Neural cell (in vitro differentiated cells): ENCODE results near the gene SLC24A3. TPM values are rescaled to one million over a fixed set of nuclear protein-coding genes. Genes with fewer than 3 reads are reported as not detected.

ENCODE experiments used
- H2AFZ ChIP-seq: fragments of 200-600, 300-800 bp; sonication (generic), shearing (Covaris generic); 2 replicates; pipeline ENCODE4 v1.6.0; 2014; ENCODE audit warnings: low read depth, mild to moderate bottlenecking, antibody characterized with exemption, low read length, moderate library complexity
- H3F3A ChIP-seq: fragments of 200-600 bp; shearing (Covaris generic); 2 replicates; pipeline ENCODE4 v1.6.1; 2016; ENCODE audit warnings: mild to moderate bottlenecking, moderate library complexity, mixed read lengths, antibody characterized with exemption, low read length; ENCODE audit not compliant: insufficient read depth, poor library complexity, severe bottlenecking
- H3K27ac ChIP-seq: fragments of 200-600, 300-800 bp; sonication (generic), shearing (Covaris generic); 2 replicates; pipeline ENCODE4 v1.5.1; 2014; ENCODE audit warnings: mild to moderate bottlenecking, low read length, moderate library complexity
- H3K27me3 ChIP-seq: fragments of 300-800, 200-600 bp; sonication (generic), shearing (Covaris generic); 2 replicates; pipeline ENCODE4 v1.6.0; 2014; ENCODE audit warnings: mild to moderate bottlenecking, low read depth, low read length, moderate library complexity; ENCODE audit not compliant: insufficient read depth
- H3K36me3 ChIP-seq: fragments of 300-800, 200-600 bp; sonication (generic), shearing (Covaris generic); 2 replicates; pipeline ENCODE4 v1.5.1; 2014; ENCODE audit warnings: mild to moderate bottlenecking, antibody characterized with exemption, low read length, moderate library complexity; ENCODE audit not compliant: insufficient read depth
- H3K4me2 ChIP-seq: fragments of 300-800, 200-600 bp; sonication (generic), shearing (Covaris generic); 2 replicates; pipeline ENCODE4 v1.6.0; 2014; ENCODE audit warnings: mild to moderate bottlenecking, low read length
- H3K4me3 ChIP-seq: fragments of 300-800, 200-600 bp; sonication (generic), shearing (Covaris generic); 2 replicates; pipeline ENCODE4 v1.5.1; 2014; ENCODE audit warnings: mild to moderate bottlenecking, low read length, moderate library complexity
- H3K79me2 ChIP-seq: fragments of 200-600 bp; shearing (Covaris generic); replicated peaks from 2 replicates; pipeline ENCODE4 v1.6.0; 2014; ENCODE audit warnings: mild to moderate bottlenecking, low read length, moderate library complexity; ENCODE audit not compliant: insufficient read depth
- H3K9ac ChIP-seq: fragments of 300-800, 200-600 bp; sonication (generic), shearing (Covaris generic); 2 replicates; pipeline ENCODE4 v1.6.1; 2016; ENCODE audit warnings: mild to moderate bottlenecking, low read length, mixed read lengths
- H3K9me2 ChIP-seq: fragments of 200-600 bp; shearing (Covaris generic); 2 replicates; pipeline ENCODE4 v1.6.1; 2016; ENCODE audit warnings: mild to moderate bottlenecking, low read length, mixed read lengths; ENCODE audit not compliant: insufficient read depth
- H3K9me3 ChIP-seq: fragments of 200-600, 300-800 bp; sonication (generic), shearing (Covaris generic); 2 replicates; pipeline ENCODE4 v1.6.1; 2016; ENCODE audit warnings: mild to moderate bottlenecking, mixed run types, low read length, moderate library complexity, mixed read lengths
- H4K20me1 ChIP-seq: fragments of 200-600 bp; shearing (Covaris generic); 2 replicates; pipeline ENCODE4 v1.6.1; 2016; ENCODE audit warnings: mild to moderate bottlenecking, mixed run types; ENCODE audit not compliant: insufficient read depth
- EP300 ChIP-seq: fragments of 450-650 bp; conservative IDR thresholded peaks from 2 replicates; pipeline ENCODE4 v1.6.1; 2014; ENCODE audit warnings: antibody characterized with exemption, mild to moderate bottlenecking, moderate library complexity; ENCODE audit not compliant: poor library complexity, severe bottlenecking
- EZH2 ChIP-seq: fragments of 200-600, 300-800 bp; shearing (Covaris generic), sonication (generic); IDR thresholded peaks from 2 replicates; pipeline ENCODE4 v1.6.1; 2014; ENCODE audit warnings: antibody characterized with exemption, low read length, borderline replicate concordance, mild to moderate bottlenecking; ENCODE audit not compliant: insufficient read depth, poor library complexity, severe bottlenecking
- MXI1 ChIP-seq: fragments of 450-650 bp; conservative IDR thresholded peaks from 2 replicates; pipeline ENCODE4 v1.6.1; 2014; ENCODE audit warnings: antibody characterized with exemption, mild to moderate bottlenecking; ENCODE audit not compliant: poor library complexity, severe bottlenecking
- POLR2AphosphoS5 ChIP-seq: IDR thresholded peaks from 2 replicates; pipeline ENCODE4 v1.6.1; 2012
- RAD21 ChIP-seq: fragments of 450-650 bp; conservative IDR thresholded peaks from 2 replicates; pipeline ENCODE4 v1.6.1; 2014; ENCODE audit warnings: antibody characterized with exemption, mild to moderate bottlenecking, moderate library complexity
- SMC3 ChIP-seq: fragments of 450-650 bp; conservative IDR thresholded peaks from 2 replicates; pipeline ENCODE4 v1.6.1; 2014; ENCODE audit warnings: antibody characterized with exemption, mild to moderate bottlenecking, moderate library complexity; ENCODE audit not compliant: poor library complexity
- TAF1 ChIP-seq: IDR thresholded peaks from 2 replicates; pipeline ENCODE4 v1.6.1; 2012; ENCODE audit warnings: low read depth
- polyA plus RNA-seq: library from polyadenylated mRNA; depleted of rRNA; stranded (reverse); fragments of >200 nt; gene quantifications from 2 replicates; pipeline ENCODE4 v1.2.3, GENCODE V29; 2014
- TF ChIP-seq, protein P1 (sequence below): fragments of 450-650 bp; IDR thresholded peaks from 2 replicates; pipeline ENCODE4 v1.5.1; 2014; ENCODE audit warnings: antibody characterized with exemption, mild to moderate bottlenecking, moderate library complexity; ENCODE audit not compliant: poor library complexity, severe bottlenecking
- TF ChIP-seq, protein P2 (sequence below): IDR thresholded peaks from 2 replicates; pipeline ENCODE4 v1.6.1; 2012; ENCODE audit warnings: borderline replicate concordance

SLC24A3 gene
- polyA plus RNA-seq, 1 donor from 2014 or later: 6.5 TPM

GRCh38 chr20:19495905-19496703, 283.7 kb downstream of the SLC24A3 start:
- Histone ChIP-seq H2AFZ (no peak overlapping the region), H3K27me3 (no peaks in the 10 kb centered on the region), H3K9ac (no peak overlapping the region), H3K36me3 (no peaks in the 10 kb centered on the region), H3K79me2 (no peaks in the 10 kb centered on the region), H3F3A (no peaks in the 10 kb centered on the region), H3K4me3 (no peak overlapping the region), H3K9me2 (no peaks in the 10 kb centered on the region), H3K4me2 (no peak overlapping the region), H4K20me1 (no peaks in the 10 kb centered on the region), H3K27ac (no peak overlapping the region), H3K9me3 (no peaks in the 10 kb centered on the region)
- TF ChIP-seq, protein P1, sequence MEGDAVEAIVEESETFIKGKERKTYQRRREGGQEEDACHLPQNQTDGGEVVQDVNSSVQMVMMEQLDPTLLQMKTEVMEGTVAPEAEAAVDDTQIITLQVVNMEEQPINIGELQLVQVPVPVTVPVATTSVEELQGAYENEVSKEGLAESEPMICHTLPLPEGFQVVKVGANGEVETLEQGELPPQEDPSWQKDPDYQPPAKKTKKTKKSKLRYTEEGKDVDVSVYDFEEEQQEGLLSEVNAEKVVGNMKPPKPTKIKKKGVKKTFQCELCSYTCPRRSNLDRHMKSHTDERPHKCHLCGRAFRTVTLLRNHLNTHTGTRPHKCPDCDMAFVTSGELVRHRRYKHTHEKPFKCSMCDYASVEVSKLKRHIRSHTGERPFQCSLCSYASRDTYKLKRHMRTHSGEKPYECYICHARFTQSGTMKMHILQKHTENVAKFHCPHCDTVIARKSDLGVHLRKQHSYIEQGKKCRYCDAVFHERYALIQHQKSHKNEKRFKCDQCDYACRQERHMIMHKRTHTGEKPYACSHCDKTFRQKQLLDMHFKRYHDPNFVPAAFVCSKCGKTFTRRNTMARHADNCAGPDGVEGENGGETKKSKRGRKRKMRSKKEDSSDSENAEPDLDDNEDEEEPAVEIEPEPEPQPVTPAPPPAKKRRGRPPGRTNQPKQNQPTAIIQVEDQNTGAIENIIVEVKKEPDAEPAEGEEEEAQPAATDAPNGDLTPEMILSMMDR: no peak
- TF ChIP-seq TAF1: no peak
- no peak for TF ChIP-seq EZH2
- TF ChIP-seq RAD21: no peak
- no peak for TF ChIP-seq MXI1
- TF ChIP-seq, protein P2, sequence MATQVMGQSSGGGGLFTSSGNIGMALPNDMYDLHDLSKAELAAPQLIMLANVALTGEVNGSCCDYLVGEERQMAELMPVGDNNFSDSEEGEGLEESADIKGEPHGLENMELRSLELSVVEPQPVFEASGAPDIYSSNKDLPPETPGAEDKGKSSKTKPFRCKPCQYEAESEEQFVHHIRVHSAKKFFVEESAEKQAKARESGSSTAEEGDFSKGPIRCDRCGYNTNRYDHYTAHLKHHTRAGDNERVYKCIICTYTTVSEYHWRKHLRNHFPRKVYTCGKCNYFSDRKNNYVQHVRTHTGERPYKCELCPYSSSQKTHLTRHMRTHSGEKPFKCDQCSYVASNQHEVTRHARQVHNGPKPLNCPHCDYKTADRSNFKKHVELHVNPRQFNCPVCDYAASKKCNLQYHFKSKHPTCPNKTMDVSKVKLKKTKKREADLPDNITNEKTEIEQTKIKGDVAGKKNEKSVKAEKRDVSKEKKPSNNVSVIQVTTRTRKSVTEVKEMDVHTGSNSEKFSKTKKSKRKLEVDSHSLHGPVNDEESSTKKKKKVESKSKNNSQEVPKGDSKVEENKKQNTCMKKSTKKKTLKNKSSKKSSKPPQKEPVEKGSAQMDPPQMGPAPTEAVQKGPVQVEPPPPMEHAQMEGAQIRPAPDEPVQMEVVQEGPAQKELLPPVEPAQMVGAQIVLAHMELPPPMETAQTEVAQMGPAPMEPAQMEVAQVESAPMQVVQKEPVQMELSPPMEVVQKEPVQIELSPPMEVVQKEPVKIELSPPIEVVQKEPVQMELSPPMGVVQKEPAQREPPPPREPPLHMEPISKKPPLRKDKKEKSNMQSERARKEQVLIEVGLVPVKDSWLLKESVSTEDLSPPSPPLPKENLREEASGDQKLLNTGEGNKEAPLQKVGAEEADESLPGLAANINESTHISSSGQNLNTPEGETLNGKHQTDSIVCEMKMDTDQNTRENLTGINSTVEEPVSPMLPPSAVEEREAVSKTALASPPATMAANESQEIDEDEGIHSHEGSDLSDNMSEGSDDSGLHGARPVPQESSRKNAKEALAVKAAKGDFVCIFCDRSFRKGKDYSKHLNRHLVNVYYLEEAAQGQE: no peak

- H3K9ac ChIP-seq: no peak overlapping the region
Measured at GRCh38 chr20:19497064-19497463, 284.6 kb downstream of the SLC24A3 start.

More at GRCh38 chr20:19497064-19497463, 284.6 kb downstream of the SLC24A3 start:
- Histone ChIP-seq H3K9me2 (no peaks in the 10 kb centered on the region), H3K27me3 (no peaks in the 10 kb centered on the region), H2AFZ (no peak overlapping the region), H3F3A (no peaks in the 10 kb centered on the region), H4K20me1 (no peaks in the 10 kb centered on the region), H3K4me2 (no peak overlapping the region), H3K27ac (no peak overlapping the region), H3K9me3 (no peaks in the 10 kb centered on the region), H3K79me2 (no peaks in the 10 kb centered on the region), H3K4me3 (no peak overlapping the region), H3K36me3 (no peaks in the 10 kb centered on the region)
- TF ChIP-seq EP300 (no peak), MXI1 (no peak), SMC3 (no peak), EZH2 (no peak), POLR2AphosphoS5 (no peak), RAD21 (no peak), TAF1 (no peak)
- TF ChIP-seq, protein P1: no peak
- TF ChIP-seq, protein P2: no peak
